Activated naive CD8-positive, alpha-beta T cell treated with anti-CD3 and anti-CD28 coated beads, Interleukin-2, amount 10 ng/mL, durations not matched to agents 7 days and 5 days (primary cell): Measurements from ENCODE around the gene PRKN. TPM values are rescaled to one million over a fixed set of nuclear protein-coding genes. Genes with fewer than 3 reads are reported as not detected.

Source experiments
- ATAC-seq: fragments of 150-1000 bp; cut with Tn5 transposase; one replicate; pipeline ENCODE4 v1.10.0; 2021; ENCODE audit warnings: low read depth, moderate library complexity
- POLR2A ChIA-PET: fragments of 350-600 bp; sonication (Branson Sonifier 250); formaldehyde crosslinking; loops from one replicate; lab custom pipeline; 2021; ENCODE audit warnings: antibody characterized with exemption; lab: Charles Lee
- DNase-seq: peaks from one replicate; pipeline ENCODE4 v3.0.0; 2021
- H3K27ac Mint-ChIP-seq: one replicate; pipeline ENCODE4 v1.8.0; 2022; ENCODE audit warnings: mild to moderate bottlenecking, mixed read lengths
- H3K27me3 Mint-ChIP-seq: one replicate; pipeline ENCODE4 v1.8.0; 2022; ENCODE audit warnings: mild to moderate bottlenecking, moderate library complexity, mixed read lengths
- H3K36me3 Mint-ChIP-seq: one replicate; pipeline ENCODE4 v1.8.0; 2021; ENCODE audit warnings: mild to moderate bottlenecking, mixed read lengths
- H3K4me1 Mint-ChIP-seq: one replicate; pipeline ENCODE4 v1.8.0; 2021; ENCODE audit warnings: mixed read lengths
- H3K4me3 Mint-ChIP-seq: one replicate; pipeline ENCODE4 v1.8.0; 2022; ENCODE audit warnings: mild to moderate bottlenecking, moderate library complexity, mixed read lengths
- H3K9me3 Mint-ChIP-seq: one replicate; pipeline ENCODE4 v1.8.0; 2021; ENCODE audit warnings: mixed read lengths
- total RNA-seq, 2 experiments: library from RNA; stranded (reverse); gene quantifications; one replicate each; pipeline ENCODE4 v1.2.3, GENCODE V29; 2021

The PRKN gene
- total RNA-seq, 2 experiments from 2014 or later, result 1.00 to 1.5 TPM

DNA sequence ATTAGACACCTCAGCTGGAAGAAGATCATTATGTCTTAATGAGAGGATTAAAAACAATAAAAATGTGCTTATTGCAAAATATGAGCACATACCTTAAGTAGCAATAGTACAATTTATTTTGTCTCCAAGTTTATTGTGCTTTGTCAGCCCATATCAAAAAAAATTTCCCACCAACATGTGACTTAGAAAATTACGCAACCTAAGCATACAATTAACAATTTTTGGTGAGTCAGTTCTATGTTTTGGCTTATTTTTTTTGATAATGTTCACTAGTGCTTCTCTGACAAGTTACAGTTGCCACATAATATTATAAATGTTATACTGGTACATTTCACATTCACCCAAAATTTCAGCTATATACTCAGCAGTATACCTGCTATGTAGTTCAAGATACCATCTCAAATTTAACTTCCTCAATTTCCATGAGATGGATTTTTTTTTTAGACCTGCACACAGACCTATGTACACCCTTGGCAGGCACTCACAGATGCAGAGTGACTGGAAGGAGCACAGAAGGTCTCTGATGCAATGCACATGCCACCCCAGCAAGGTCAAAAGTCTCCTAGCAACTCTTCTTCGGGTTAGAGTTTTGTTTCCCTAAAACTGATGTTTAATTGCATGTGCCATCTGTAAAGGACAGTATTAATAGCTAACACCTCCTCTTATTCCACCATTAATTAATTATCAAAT is 112.4 kb downstream of the PRKN start:
- no peak for DNase-seq
- Mint-ChIP-seq H3K36me3 (no peaks in the 10 kb centered on the region), H3K27me3 (no peaks in the 10 kb centered on the region), H3K9me3 (peaks cover 4% of the 10 kb centered on the region), H3K4me1 (no peaks in the 10 kb centered on the region), H3K27ac (no peak overlapping the region), H3K4me3 (no peak overlapping the region)
- ATAC-seq, result no peak
- POLR2A ChIA-PET, result no interaction called here

DNA sequence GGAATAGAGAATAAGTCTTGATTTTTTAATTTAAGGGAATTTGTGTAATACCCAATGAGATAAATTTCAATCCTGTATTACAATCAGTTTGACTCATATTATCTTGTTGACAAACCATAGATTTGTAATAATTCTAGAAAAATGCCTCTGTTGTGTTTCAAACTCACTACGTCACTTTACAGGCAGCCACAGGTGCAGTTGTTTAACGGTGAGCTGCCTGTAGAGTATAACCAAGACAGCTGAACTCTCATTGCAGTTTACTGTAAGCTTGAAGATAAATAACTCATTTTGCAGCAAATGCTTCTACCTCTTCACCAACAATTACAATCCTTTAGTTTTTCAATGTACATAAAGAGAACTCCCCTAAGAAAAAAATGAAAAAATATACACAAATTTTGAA is 114.3 kb downstream of the PRKN start:
- H3K36me3 Mint-ChIP-seq, result no peaks in the 10 kb centered on the region
- H3K4me1 Mint-ChIP-seq, result no peaks in the 10 kb centered on the region
- POLR2A ChIA-PET, result no interaction called here
- H3K4me3 Mint-ChIP-seq, result no peak overlapping the region
- ATAC-seq (no peak), DNase-seq (no peak)
- peaks cover 4% of the 10 kb centered on the region for H3K9me3 Mint-ChIP-seq
- no peak overlapping the region for H3K27ac Mint-ChIP-seq
- no peaks in the 10 kb centered on the region for H3K27me3 Mint-ChIP-seq

DNA sequence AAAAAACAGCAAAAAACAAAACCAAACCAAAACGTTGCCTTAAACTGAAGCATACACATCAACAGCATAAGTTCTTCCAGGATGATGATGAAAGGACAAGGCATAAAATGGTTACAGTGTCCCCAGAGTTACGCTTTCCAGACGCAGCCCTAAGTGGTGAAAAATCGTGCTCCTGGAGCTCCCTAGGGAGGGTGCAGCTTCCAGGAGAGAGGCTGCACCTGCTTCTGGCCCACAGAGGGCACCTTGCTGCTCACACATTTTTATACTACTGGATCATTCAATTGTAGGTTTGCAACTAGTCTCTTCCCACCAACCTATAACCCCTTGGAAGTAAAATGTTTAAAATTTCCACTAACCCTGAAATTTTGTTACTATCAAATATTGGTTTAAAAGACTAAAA is 115.0 kb downstream of the PRKN start:
- H3K4me1 Mint-ChIP-seq, result no peaks in the 10 kb centered on the region
- ATAC-seq, result no peak
- no peaks in the 10 kb centered on the region for H3K36me3 Mint-ChIP-seq
- H3K9me3 Mint-ChIP-seq, result peaks cover 4% of the 10 kb centered on the region
- H3K27ac Mint-ChIP-seq, result no peak overlapping the region
- POLR2A ChIA-PET, result no interaction called here
- no peak overlapping the region for H3K4me3 Mint-ChIP-seq
- no peaks in the 10 kb centered on the region for H3K27me3 Mint-ChIP-seq
- DNase-seq, result no peak

DNA sequence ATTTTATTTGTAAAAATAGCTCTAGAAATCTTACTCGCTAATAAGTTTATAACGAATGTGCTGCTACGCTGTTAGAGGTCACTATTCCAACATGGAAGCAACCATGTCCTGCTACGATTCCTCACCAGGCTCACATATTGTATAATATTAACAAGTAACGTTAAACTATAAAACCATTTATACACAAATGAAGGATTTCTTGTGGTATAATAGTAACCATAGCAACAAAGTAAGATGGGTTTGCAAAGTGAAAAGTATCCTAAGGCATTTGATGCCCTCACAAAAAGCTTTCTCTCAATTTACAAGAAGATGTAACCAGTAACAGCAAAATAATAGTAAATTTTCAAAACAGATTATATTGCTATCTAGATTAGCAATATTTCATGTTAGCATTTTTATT is 117.2 kb downstream of the PRKN start:
- ATAC-seq (no peak), DNase-seq (no peak)
- POLR2A ChIA-PET, result no interaction called here
- no peaks in the 10 kb centered on the region for H3K4me1 Mint-ChIP-seq
- H3K4me3 Mint-ChIP-seq, result no peak overlapping the region
- H3K36me3 Mint-ChIP-seq, result no peaks in the 10 kb centered on the region
- H3K27ac Mint-ChIP-seq, result no peak overlapping the region
- peaks cover 4% of the 10 kb centered on the region for H3K9me3 Mint-ChIP-seq
- no peaks in the 10 kb centered on the region for H3K27me3 Mint-ChIP-seq

DNA sequence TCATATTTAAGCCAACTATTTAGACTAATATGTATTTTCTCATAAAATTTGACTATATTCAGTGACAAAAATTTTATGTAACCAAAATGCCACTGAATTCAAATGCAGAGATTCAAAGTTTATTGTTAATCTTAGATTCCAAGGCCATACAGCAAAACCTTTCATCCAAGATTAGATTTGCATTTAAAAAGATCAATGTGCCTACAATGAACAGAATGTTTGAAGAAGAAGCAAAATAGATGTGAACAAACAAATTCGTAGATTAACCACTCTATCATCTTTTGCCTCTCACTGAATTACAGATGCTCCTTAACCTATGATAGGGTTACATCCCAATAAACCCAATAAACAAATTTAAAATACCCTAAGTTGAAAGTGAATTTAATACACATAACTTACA is 121.7 kb downstream of the PRKN start:
- Mint-ChIP-seq H3K27me3 (no peaks in the 10 kb centered on the region), H3K4me3 (no peak overlapping the region), H3K27ac (no peak overlapping the region), H3K36me3 (no peaks in the 10 kb centered on the region), H3K4me1 (no peaks in the 10 kb centered on the region), H3K9me3 (no peaks in the 10 kb centered on the region)
- no peak for ATAC-seq
- POLR2A ChIA-PET, result no interaction called here
- DNase-seq, result no peak

DNA sequence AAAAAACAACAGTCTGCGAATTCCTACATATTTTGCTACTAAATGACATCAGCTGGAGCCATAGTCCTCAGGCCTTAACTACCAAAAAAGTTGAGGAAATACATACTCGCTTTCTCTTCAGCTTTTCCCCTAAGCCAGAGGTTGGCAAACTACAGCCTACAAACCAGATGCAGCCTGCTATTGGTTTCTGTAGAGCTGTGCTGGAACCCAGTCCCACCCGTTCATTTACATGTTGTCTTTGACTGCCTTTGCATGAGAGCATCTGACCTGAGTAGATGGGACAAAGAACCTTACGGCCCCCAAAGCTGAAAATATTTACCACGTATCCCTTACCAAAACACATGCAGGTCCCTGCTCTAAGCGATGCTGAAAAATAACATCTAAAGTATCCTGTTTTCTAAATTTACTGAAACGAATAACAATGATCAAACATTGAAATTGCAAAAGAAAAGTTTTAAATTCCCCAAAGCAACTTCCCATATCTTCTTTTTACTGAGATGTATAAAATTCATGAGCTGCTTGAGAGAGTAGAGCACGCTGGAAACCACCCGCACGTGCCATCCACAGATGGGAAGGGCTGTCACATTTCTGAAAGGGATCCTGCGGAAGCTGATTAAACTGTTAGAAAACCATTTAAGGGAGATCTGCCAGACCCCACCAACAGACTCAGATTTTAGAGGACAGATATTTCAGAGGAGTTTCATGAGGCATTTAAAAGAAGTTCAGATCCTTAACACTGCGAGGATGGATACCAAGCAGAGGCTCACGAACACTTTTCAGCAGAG is 124.1 kb downstream of the PRKN start:
- Mint-ChIP-seq H3K36me3 (no peaks in the 10 kb centered on the region), H3K27me3 (no peaks in the 10 kb centered on the region), H3K27ac (no peak overlapping the region), H3K9me3 (no peaks in the 10 kb centered on the region), H3K4me1 (no peaks in the 10 kb centered on the region), H3K4me3 (no peak overlapping the region)
- DNase-seq (no peak), ATAC-seq (no peak)
- POLR2A ChIA-PET, result no interaction called here

DNA sequence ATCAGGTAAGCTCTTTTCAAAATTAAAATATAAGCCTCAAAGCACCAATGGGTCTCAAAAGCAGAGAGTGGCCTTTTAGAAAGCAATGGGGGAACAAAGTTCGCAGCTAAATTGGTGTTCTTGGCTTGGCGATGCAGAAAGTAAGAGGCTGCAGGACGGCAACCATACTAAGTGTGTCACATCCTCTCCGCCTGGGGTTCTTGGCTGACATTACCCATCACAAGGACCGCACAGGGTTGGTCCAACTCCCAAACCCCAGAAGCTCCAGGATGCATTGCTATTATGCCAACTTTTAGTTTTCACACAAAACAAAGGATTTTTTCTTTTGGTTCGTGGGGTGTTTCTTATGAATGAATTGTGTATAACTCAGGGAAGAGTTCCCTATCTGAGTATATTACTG is 124.8 kb downstream of the PRKN start:
- DNase-seq, result no peak
- Mint-ChIP-seq H3K27ac (no peak overlapping the region), H3K27me3 (no peaks in the 10 kb centered on the region), H3K4me3 (no peak overlapping the region), H3K4me1 (no peaks in the 10 kb centered on the region), H3K36me3 (no peaks in the 10 kb centered on the region), H3K9me3 (no peaks in the 10 kb centered on the region)
- no peak for ATAC-seq
- POLR2A ChIA-PET, result no interaction called here

DNA sequence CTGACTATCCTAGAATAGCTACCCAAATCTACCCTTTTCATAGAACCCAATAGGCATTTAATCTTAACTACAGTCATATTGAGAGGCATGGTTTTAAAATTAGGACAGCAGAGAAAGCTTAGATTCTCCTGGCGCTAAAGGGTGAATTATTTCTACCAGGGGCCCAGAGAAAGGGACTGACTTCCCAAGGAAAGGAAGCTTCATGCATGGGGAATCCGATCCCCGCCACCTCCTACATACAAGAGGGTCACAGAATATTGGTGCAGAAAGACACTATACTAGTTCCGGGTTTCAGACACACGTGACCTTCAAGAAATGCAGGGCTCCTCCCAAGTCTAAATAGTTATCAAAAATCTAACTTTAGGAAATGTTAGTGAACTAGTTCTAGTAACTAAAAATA is 130.9 kb downstream of the PRKN start:
- H3K27ac Mint-ChIP-seq, result no peak overlapping the region
- H3K4me1 Mint-ChIP-seq, result no peaks in the 10 kb centered on the region
- no peak for ATAC-seq
- no peak for DNase-seq
- POLR2A ChIA-PET, result no interaction called here
- H3K4me3 Mint-ChIP-seq, result no peak overlapping the region
- H3K9me3 Mint-ChIP-seq, result no peaks in the 10 kb centered on the region
- H3K27me3 Mint-ChIP-seq, result no peaks in the 10 kb centered on the region
- H3K36me3 Mint-ChIP-seq, result no peaks in the 10 kb centered on the region

DNA sequence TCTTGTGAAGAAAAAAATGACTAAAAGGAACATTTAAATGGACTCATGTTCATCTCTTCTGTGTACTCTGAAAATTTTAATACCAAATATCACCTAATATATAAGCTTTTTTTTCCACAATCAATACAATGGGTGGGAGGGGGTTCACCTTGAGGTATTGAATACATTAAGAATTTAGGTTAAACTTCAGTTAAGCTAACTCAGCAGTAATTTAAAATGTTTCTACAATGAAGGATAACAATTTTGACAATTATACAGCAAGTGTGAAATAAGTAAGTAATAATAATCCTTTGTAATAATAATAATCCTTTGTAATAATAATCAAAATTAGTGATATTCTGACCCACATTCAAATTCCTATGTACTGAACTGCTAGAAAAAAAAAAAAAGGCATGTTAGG is 136.0 kb downstream of the PRKN start:
- no peak for DNase-seq
- Mint-ChIP-seq H3K27ac (no peak overlapping the region), H3K27me3 (no peaks in the 10 kb centered on the region), H3K4me3 (no peak overlapping the region), H3K9me3 (no peaks in the 10 kb centered on the region), H3K4me1 (no peaks in the 10 kb centered on the region), H3K36me3 (no peaks in the 10 kb centered on the region)
- POLR2A ChIA-PET, result no interaction called here
- ATAC-seq, result no peak

DNA sequence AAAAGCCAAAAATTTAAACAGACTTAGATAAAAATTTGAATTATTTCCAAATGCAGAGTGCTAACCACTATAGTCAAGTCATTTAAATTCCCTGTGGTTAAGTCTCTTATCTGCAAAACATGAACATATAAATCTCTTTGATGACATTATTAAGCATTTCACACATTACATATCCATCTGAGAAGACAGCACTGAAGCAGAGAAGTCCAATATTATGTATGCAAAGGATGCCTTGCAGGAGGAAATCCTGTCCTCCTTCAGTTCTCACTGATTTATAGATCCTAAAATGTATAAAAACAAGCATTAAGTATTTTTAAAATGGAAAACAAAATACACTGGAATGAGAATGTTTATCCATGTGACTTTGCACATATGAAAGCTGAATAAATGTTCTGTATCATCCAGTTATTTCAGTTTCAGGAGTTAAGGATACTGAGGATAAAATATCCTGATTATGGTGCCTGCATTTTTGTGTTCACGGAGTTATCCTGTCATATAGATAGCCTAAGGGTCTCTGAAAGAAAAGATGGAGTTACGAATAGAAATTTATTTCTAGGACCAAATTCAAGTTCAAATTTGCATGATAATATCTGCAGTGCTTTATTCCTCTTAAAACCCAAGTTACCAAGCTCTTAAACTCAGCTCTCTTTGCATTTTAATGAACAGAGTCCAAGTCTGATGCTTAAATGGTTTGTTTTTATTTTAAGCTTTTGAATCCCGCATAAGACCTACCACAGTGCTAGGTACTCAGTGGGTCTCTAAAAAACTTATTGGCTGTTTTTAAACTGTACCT is 145.4 kb downstream of the PRKN start:
- POLR2A ChIA-PET, result no interaction called here
- Mint-ChIP-seq H3K27me3 (no peaks in the 10 kb centered on the region), H3K27ac (no peak overlapping the region), H3K9me3 (no peaks in the 10 kb centered on the region), H3K4me1 (no peaks in the 10 kb centered on the region), H3K4me3 (no peak overlapping the region), H3K36me3 (no peaks in the 10 kb centered on the region)
- ATAC-seq (no peak), DNase-seq (no peak)

DNA sequence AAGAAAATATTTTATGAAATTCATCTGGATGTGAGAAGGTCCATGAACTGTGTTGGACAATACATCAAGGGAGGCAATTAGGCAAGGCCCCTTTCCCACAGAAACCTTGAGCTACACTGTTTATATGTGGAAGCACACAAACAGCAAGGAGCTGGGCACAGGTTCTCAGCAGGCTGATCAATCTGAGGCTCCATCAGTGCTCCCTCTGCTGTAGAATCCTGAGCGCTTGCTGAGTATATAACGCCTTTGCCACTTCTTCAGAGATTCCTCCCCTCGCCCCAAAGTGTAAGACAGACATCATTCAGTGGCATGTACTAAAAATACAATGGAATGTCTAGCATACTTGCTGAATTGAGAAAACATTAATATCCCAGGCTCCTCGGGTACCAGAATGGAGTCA is 146.9 kb downstream of the PRKN start:
- POLR2A ChIA-PET, result no interaction called here

DNA sequence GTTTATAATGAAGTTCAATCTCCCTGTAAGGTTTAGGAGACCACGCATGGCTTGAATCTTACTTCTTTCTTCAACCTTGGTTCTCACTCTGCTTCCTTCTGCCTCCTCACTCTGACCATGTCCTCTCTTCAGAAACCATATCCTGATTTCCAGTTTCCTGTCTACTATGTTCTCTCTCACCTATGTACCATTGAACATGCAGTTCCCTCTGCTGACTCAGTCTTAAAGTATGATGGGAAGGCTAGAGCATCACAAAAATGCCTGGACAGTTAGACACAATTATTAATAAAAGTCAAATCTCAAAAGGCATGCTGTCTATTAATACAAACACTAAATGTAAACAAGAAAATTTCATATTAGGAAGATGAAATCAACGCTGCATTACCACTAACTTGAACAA is 151.6 kb downstream of the PRKN start:
- no peaks in the 10 kb centered on the region for H3K36me3 Mint-ChIP-seq
- POLR2A ChIA-PET, result no interaction called here
- ATAC-seq (no peak), DNase-seq (no peak)
- no peaks in the 10 kb centered on the region for H3K9me3 Mint-ChIP-seq
- no peaks in the 10 kb centered on the region for H3K27me3 Mint-ChIP-seq
- no peak overlapping the region for H3K4me3 Mint-ChIP-seq
- H3K27ac Mint-ChIP-seq, result no peak overlapping the region
- H3K4me1 Mint-ChIP-seq, result no peaks in the 10 kb centered on the region

More for the DNA sequence above, 146.9 kb downstream of the PRKN start:
- no peaks in the 10 kb centered on the region for H3K9me3 Mint-ChIP-seq
- H3K36me3 Mint-ChIP-seq, result no peaks in the 10 kb centered on the region
- no peaks in the 10 kb centered on the region for H3K4me1 Mint-ChIP-seq
- no peak overlapping the region for H3K27ac Mint-ChIP-seq
- DNase-seq (no peak), ATAC-seq (no peak)
- H3K27me3 Mint-ChIP-seq, result no peaks in the 10 kb centered on the region
- H3K4me3 Mint-ChIP-seq, result no peak overlapping the region

DNA sequence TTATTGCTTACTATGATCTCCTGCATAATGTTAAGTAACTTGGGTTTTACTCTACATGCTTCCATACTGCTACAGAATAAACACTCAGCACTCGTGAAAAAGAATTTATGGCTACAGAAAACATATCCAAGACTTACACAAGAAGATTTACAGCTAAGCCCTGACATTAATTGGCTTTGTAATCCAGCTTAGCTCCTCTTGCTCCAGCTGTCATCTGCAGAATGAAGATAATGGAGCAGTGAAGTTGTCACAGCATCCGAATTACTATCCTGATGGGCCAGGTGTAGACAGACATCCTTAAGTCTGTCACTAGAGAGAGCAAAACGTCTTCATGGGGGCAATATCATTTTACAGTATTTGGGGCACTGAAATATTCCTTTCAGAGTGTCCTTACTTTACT is 155.3 kb downstream of the PRKN start:
- no peak overlapping the region for H3K27ac Mint-ChIP-seq
- H3K4me1 Mint-ChIP-seq, result no peaks in the 10 kb centered on the region
- no peak for DNase-seq
- POLR2A ChIA-PET, result no interaction called here
- no peak overlapping the region for H3K4me3 Mint-ChIP-seq
- H3K9me3 Mint-ChIP-seq, result peaks cover 2% of the 10 kb centered on the region
- no peaks in the 10 kb centered on the region for H3K36me3 Mint-ChIP-seq
- ATAC-seq, result no peak
- no peaks in the 10 kb centered on the region for H3K27me3 Mint-ChIP-seq

DNA sequence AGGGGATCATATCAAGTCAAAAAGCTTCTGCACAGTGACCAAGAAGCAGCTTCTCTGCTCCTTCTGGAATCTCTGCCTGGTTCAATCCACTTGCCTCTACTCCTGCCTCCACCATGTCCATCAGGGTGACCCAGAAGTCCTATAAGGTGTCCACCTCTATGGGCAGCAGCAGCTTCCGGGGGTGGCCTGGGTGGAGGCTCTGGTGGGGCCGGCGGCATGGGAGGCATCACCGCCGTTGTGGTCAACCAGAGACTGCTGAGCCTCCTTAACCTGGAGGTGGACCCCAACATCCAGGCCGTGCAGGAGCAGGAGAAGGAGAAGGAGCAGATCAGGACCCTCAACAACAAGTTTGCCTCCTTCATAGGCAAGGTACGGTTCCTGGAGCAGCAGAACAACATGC is 159.3 kb downstream of the PRKN start:
- Mint-ChIP-seq H3K36me3 (peaks cover 2% of the 10 kb centered on the region), H3K4me3 (no peak overlapping the region), H3K27ac (no peak overlapping the region), H3K4me1 (no peaks in the 10 kb centered on the region), H3K27me3 (no peaks in the 10 kb centered on the region), H3K9me3 (peaks cover 10% of the 10 kb centered on the region)
- POLR2A ChIA-PET, result no interaction called here
- DNase-seq, result no peak
- ATAC-seq, result no peak
